Neuron (in vitro differentiated cells): ENCODE data around the gene E4F1.
"Not testable (repeated sequence)": the region's sequence is repeated elsewhere in the genome, so short reads cannot be mapped to it uniquely, and the experiment has no call there.

Experiments
- H2AFZ ChIP-seq: one replicate; pipeline ENCODE4 v1.6.1; 2013; ENCODE audit warnings: low read depth, mild to moderate bottlenecking, inconsistent platforms, low read length, moderate library complexity
- H3K27me3 ChIP-seq: one replicate; pipeline ENCODE4 v1.6.1; 2013; ENCODE audit warnings: low read length; ENCODE audit not compliant: insufficient read depth
- H3K36me3 ChIP-seq: one replicate; pipeline ENCODE4 v1.6.1; 2013; ENCODE audit warnings: low read length; ENCODE audit not compliant: insufficient read depth
- H3K4me1 ChIP-seq: one replicate; pipeline ENCODE4 v1.6.1; 2013; ENCODE audit warnings: low read length; ENCODE audit not compliant: insufficient read depth
- H3K4me3 ChIP-seq: 2 replicates; pipeline ENCODE4 v1.5.1; 2013; ENCODE audit warnings: mild to moderate bottlenecking, low read length, moderate library complexity
- H3K9me3 ChIP-seq: one replicate; pipeline ENCODE4 v1.6.1; 2013; ENCODE audit warnings: low read length

Gene E4F1

GRCh38 chr16:2252806-2253148 lies 29.4 kb downstream of the E4F1 start:
- no peak overlapping the region for H2AFZ ChIP-seq
- H3K4me1 ChIP-seq, result peaks cover 17% of the 10 kb centered on the region
- no peaks in the 10 kb centered on the region for H3K27me3 ChIP-seq
- no peaks in the 10 kb centered on the region for H3K9me3 ChIP-seq
- no peak overlapping the region for H3K4me3 ChIP-seq
- peaks cover 54% of the 10 kb centered on the region for H3K36me3 ChIP-seq

- Histone ChIP-seq H3K27me3 (no peaks in the 10 kb centered on the region), H3K9me3 (no peaks in the 10 kb centered on the region), H3K36me3 (peaks cover 58% of the 10 kb centered on the region), H2AFZ (no peak overlapping the region), H3K4me1 (peaks cover 17% of the 10 kb centered on the region), H3K4me3 (no peak overlapping the region)
Measured at GRCh38 chr16:2253293-2253692, 29.9 kb downstream of the E4F1 start.

- no peaks in the 10 kb centered on the region for H3K9me3 ChIP-seq
- H3K4me3 ChIP-seq, result no peak overlapping the region
- H3K4me1 ChIP-seq, result peaks cover 10% of the 10 kb centered on the region
- H2AFZ ChIP-seq, result no peak overlapping the region
- peaks cover 77% of the 10 kb centered on the region for H3K36me3 ChIP-seq
- H3K27me3 ChIP-seq, result no peaks in the 10 kb centered on the region
Measured at GRCh38 chr16:2256531-2257140, 33.2 kb downstream of the E4F1 start.

GRCh38 chr16:2257726-2258125 lies 34.3 kb downstream of the E4F1 start:
- Histone ChIP-seq H2AFZ (no peak overlapping the region), H3K4me3 (no peak overlapping the region), H3K9me3 (no peaks in the 10 kb centered on the region), H3K27me3 (no peaks in the 10 kb centered on the region), H3K4me1 (peaks cover 2% of the 10 kb centered on the region), H3K36me3 (peaks cover 87% of the 10 kb centered on the region)

- H3K4me3 ChIP-seq, H2AFZ ChIP-seq, H3K9me3 ChIP-seq, H3K27me3 ChIP-seq, H3K4me1 ChIP-seq: not testable (repeated sequence)
- H3K36me3 ChIP-seq, result peaks cover 87% of the 10 kb centered on the region
Measured at GRCh38 chr16:2258530-2258929, 35.1 kb downstream of the E4F1 start.

- Histone ChIP-seq H3K27me3 (no peaks in the 10 kb centered on the region), H3K9me3 (no peaks in the 10 kb centered on the region), H3K36me3 (peaks cover 90% of the 10 kb centered on the region), H3K4me1 (no peaks in the 10 kb centered on the region), H2AFZ (no peak overlapping the region), H3K4me3 (no peak overlapping the region)
Measured at GRCh38 chr16:2260250-2260649, 36.9 kb downstream of the E4F1 start.

GRCh38 chr16:2263026-2263425 lies 39.6 kb downstream of the E4F1 start:
- H3K4me1 ChIP-seq, H2AFZ ChIP-seq, H3K9me3 ChIP-seq, H3K4me3 ChIP-seq, H3K27me3 ChIP-seq: not testable (repeated sequence)
- H3K36me3 ChIP-seq, result peaks cover 68% of the 10 kb centered on the region

- Histone ChIP-seq H3K4me3 (peak overlapping the region; percentile 72), H3K4me1 (peaks cover 18% of the 10 kb centered on the region), H3K36me3 (peaks cover 38% of the 10 kb centered on the region)
- not testable (repeated sequence) for H3K9me3 ChIP-seq, H2AFZ ChIP-seq, H3K27me3 ChIP-seq
Measured at GRCh38 chr16:2266887-2267286, 43.5 kb downstream of the E4F1 start.

GRCh38 chr16:2267505-2267912 lies 44.1 kb downstream of the E4F1 start:
- Histone ChIP-seq H3K4me3 (peak overlapping the region; percentile 72), H2AFZ (peak overlapping the region; percentile 81)

GRCh38 chr16:2267913-2268666 lies 44.7 kb downstream of the E4F1 start, which contains the start of gene RNPS1:
RNPS1 (minus strand) TSS chr16:2268126; CDS start chr16:2264643, 3,483 bp downstream.
- H2AFZ ChIP-seq, result peak within 1 kb of the TSS; percentile 81
- H3K27me3 ChIP-seq, result no peaks in the 10 kb centered on the region
- peaks cover 18% of the 10 kb centered on the region for H3K4me1 ChIP-seq
- peak within 1 kb of the TSS; percentile 72 for H3K4me3 ChIP-seq
- H3K36me3 ChIP-seq, result peaks cover 26% of the 10 kb centered on the region
- no peaks in the 10 kb centered on the region for H3K9me3 ChIP-seq

More at GRCh38 chr16:2267505-2267912, 44.1 kb downstream of the E4F1 start:
- H3K36me3 ChIP-seq, result peaks cover 32% of the 10 kb centered on the region
- not testable (repeated sequence) for H3K27me3 ChIP-seq, H3K9me3 ChIP-seq
- H3K4me1 ChIP-seq, result peaks cover 18% of the 10 kb centered on the region

GRCh38 chr16:2270070-2270462 lies 46.7 kb downstream of the E4F1 start:
- H3K4me1 ChIP-seq, result peaks cover 18% of the 10 kb centered on the region
- H3K4me3 ChIP-seq, result no peak overlapping the region
- H3K9me3 ChIP-seq, result no peaks in the 10 kb centered on the region
- no peak overlapping the region for H2AFZ ChIP-seq
- H3K36me3 ChIP-seq, result peaks cover 7% of the 10 kb centered on the region
- H3K27me3 ChIP-seq, result no peaks in the 10 kb centered on the region

- no peaks in the 10 kb centered on the region for H3K9me3 ChIP-seq
- H3K36me3 ChIP-seq, result peaks cover 3% of the 10 kb centered on the region
- H2AFZ ChIP-seq, result no peak overlapping the region
- no peak overlapping the region for H3K4me3 ChIP-seq
- H3K4me1 ChIP-seq, result peaks cover 17% of the 10 kb centered on the region
- H3K27me3 ChIP-seq, result no peaks in the 10 kb centered on the region
Measured at GRCh38 chr16:2270588-2271470, 47.4 kb downstream of the E4F1 start.

- no peaks in the 10 kb centered on the region for H3K27me3 ChIP-seq
- H3K9me3 ChIP-seq, result no peaks in the 10 kb centered on the region
- H3K4me3 ChIP-seq, result no peak overlapping the region
- H2AFZ ChIP-seq, result no peak overlapping the region
- peaks cover 11% of the 10 kb centered on the region for H3K4me1 ChIP-seq
- no peaks in the 10 kb centered on the region for H3K36me3 ChIP-seq
Measured at GRCh38 chr16:2271848-2272461, 48.6 kb downstream of the E4F1 start.
